GM21447 (cell line): Measurements from ENCODE around the gene POU2F3.

Experiments used
- ATAC-seq: cut with Tn5 transposase; IDR thresholded peaks from one replicate; pipeline ENCODE4 v1.9.1; 2021; ENCODE audit not compliant: unreplicated experiment

The POU2F3 gene

GRCh38 chr11:120316880-120317688 lies 77.1 kb downstream of the POU2F3 start:
- ATAC-seq, result no peak

GRCh38 chr11:120317689-120318480 lies 77.9 kb downstream of the POU2F3 start:
- no peak for ATAC-seq

- no peak for ATAC-seq
Measured at GRCh38 chr11:120318906-120319305, 79.0 kb downstream of the POU2F3 start.

GRCh38 chr11:120324932-120325810 lies 85.2 kb downstream of the POU2F3 start, which contains the start of gene TLCD5:
TSS of gene TLCD5 (plus strand) at chr11:120325299. CDS start at chr11:120327442, 2,143 bp downstream.
- no peak for ATAC-seq

DNA sequence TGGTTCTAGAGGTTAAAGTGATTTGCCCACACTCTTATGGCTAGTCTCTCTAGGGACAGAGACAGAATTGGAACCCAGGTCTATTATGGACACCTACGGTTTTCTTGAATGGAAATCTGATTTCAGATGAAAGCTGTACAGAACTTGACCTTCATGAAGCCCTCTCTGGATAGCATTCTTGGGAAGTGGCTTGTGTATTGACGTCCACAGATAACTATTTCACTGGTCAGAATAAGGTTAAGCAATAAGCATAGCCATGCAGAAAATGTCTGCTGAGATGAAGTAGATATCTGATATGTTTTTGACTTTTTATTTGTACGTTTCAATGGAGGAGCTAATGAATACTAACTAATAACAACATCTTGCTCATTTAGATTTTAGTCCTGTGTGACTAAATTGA lies 86.3 kb downstream of the POU2F3 start:
- no peak for ATAC-seq

DNA sequence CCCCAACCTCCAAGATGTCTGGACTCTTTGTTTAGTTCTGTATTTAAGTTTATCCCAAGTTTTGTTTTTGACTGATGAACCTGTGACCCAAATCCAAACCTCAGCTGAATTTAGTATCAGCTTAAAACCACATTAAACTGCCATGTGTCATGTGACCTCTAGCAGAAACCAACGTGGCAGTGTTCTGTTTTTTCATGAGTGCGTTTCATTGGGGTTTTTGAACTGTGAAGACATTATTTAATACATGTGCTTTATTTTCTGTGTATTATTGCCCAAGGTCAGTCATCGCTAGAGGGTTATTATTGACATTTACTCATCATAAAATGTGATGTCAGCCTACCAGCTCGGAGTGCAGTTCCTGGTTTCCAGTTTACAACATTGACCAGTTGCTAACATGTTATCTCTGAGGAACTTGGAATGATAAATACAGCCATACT lies 86.9 kb downstream of the POU2F3 start:
- ATAC-seq, result no peak

GRCh38 chr11:120327311-120327710 lies 87.4 kb downstream of the POU2F3 start:
- no peak for ATAC-seq

- no peak for ATAC-seq
Measured at GRCh38 chr11:120329556-120329955, 89.6 kb downstream of the POU2F3 start.

- ATAC-seq, result no peak
Measured at GRCh38 chr11:120330045-120330444, 90.1 kb downstream of the POU2F3 start.

DNA sequence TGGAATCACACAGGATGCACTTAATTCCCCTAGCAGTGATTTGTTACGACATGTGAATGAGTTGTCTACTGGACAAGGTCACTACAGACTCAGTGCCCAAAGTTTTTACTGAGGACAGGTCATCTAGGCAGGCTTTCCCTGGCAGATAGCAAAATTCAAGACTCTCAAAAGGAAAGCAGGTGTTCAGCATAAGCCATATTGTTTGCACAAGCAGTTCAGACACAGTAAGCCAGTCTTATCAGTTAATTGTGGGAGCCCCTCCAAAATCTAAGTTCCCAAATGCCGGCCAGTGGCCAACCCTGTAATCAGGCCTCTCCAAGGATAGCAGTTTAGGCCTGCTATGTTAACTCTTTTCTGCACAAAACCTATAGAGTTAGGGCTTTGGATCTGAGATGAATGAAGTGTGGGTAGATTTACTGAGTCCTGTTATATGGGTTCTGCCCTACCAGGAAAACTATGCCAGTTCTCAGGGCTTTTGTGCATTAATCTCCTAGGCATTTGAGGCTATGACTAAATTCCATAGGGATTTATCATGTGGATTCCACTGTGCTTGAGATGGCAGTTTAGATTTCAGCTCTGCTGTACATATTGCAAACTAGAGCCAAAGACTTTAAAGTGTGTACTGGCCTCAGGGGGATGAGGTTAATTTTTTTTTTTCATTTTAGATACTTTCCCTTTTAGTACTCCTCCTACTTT lies 91.5 kb downstream of the POU2F3 start:
- no peak for ATAC-seq

- no peak for ATAC-seq
Measured at GRCh38 chr11:120332822-120333716, 93.1 kb downstream of the POU2F3 start.

- no peak for ATAC-seq
Measured at GRCh38 chr11:120333801-120334200, 93.9 kb downstream of the POU2F3 start.

GRCh38 chr11:120334332-120334731 lies 94.4 kb downstream of the POU2F3 start:
- ATAC-seq, result no peak

- ATAC-seq, result no peak
Measured at GRCh38 chr11:120334894-120335462, 95.0 kb downstream of the POU2F3 start.

DNA sequence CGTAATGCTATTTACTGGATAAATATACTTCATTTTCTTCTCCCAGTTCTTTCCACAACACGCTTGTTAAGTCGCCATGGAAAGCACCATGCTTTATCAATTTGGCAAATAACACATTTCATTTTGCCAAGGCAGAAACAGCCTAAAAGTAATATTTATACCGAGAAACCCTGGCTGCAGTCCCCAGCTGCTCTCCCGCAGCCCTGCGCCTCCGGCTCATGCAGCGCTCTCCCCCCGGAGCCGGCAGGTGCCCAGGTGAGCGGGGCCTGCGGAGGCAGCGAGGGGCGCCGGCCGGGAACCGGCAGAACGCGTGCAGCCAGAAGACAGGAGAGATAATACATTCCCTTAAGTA lies 95.6 kb downstream of the POU2F3 start:
- peak; percentile 26 for ATAC-seq

DNA sequence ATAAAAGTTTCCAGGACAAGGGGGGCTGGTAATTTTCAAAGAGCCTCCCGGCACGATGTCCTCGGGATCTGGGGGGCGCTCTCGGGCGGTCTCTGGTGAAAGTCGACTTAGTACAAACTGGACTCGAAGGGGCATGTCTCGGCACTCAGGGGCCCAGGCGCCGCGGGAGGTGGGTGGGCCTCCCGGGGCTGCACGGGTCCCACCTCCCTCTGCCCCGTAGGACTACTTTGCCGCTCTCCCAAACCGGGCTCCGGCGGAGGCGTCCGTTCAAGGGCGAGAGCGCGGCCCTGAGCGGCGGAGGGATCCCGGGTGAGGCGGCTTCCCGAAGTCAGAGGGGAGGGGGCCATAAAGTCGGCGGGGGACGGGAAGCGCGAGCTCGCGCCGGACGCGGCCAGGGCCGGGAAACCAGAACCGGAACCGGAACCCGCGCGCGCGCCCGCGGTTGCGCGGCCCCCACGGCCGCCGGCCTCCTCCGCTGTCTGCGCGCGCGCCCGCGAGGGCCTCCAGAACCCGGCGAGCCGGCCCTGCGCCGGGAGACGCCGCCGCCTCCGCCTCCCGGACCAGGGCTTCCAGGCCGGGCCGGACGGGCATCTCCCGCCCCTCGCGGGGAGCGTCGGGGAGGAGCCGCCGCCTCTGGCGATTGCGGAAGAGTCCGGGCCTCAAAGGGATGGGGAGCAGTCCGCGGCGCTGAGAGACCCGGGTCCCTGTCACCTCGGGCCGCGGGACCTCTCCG lies 96.1 kb downstream of the POU2F3 start, which contains the start of gene ARHGEF12:
Gene ARHGEF12 (plus strand): TSS at position 506 of the 733 bp plus-strand sequence. CDS start 831 bp downstream, outside the sequence.
- peak; percentile 56 for ATAC-seq

DNA sequence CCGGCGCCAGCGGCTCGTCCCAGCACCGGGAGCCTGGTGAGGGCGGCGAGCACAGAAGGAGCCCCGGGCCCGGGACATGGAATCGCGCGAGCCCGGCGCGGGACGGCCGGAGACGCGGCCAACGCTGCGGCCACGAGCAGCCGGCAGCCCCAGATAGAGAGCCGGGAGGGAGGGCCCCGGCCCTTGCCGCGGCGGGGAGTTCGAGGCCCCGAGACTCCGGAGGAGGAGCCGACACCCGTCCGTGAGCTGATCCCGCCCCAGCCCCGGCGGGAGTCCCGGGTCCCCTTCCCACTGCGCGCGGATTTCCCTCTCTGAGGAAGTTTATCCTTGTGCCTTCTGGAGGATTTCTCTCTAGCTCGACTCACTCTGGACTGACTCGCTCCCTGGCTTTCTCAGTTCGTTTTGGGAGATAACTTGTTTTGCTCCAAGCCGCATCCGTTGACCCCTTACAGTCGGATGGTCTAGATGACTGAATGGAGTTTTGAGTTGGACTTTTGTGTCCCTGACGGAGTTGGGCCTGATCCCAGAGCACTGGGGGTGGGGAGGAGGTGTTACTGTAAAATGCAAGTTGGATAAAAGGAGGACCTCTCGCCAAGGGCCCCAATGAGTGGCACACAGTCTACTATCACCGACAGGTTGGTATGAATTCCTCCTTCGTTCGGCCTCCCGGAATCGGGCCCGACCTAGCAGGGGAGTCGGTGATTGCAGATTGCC lies 96.9 kb downstream of the POU2F3 start:
- peak; percentile 25 for ATAC-seq
